Measurements from ENCODE around the gene CCS. TPM values are rescaled to one million over a fixed set of nuclear protein-coding genes. Genes with fewer than 3 reads are reported as not detected.

Gene CCS
- polyA plus RNA-seq, 1 experiment: 36.4 TPM

DNA sequence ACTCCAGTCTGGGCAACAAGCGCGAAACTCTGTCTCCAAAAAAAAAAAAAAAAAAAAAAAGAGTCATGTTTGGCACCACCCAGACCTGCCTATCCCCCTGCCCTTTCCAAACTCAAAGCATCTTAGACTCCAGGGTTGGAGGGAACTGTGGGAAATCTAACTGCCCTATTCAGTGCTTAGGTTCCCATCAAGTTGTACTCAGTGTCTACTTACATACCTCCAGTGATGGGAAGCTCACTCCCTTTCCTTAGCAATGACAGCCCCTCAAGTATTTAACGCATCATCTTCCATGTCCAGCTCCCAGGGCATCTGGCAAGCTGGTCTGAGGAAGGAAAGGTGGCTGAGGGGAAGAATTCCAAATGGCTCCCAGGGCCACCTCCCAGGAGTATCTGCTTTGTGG is 43.3 kb upstream of the CCS start:
- DNase-seq (ENCODE audit: low read depth): no peak
- TF ChIP-seq, protein P1, sequence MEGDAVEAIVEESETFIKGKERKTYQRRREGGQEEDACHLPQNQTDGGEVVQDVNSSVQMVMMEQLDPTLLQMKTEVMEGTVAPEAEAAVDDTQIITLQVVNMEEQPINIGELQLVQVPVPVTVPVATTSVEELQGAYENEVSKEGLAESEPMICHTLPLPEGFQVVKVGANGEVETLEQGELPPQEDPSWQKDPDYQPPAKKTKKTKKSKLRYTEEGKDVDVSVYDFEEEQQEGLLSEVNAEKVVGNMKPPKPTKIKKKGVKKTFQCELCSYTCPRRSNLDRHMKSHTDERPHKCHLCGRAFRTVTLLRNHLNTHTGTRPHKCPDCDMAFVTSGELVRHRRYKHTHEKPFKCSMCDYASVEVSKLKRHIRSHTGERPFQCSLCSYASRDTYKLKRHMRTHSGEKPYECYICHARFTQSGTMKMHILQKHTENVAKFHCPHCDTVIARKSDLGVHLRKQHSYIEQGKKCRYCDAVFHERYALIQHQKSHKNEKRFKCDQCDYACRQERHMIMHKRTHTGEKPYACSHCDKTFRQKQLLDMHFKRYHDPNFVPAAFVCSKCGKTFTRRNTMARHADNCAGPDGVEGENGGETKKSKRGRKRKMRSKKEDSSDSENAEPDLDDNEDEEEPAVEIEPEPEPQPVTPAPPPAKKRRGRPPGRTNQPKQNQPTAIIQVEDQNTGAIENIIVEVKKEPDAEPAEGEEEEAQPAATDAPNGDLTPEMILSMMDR (IDR thresholded peaks at IDR 0.05; ENCODE audit: insufficient read depth, low read depth, low read length): no peak
- CTCF ChIA-PET: no interaction called here
- POLR2A ChIA-PET: no interaction called here
- Histone ChIP-seq H3K4me3 (ENCODE audit: low read depth, low read length) (no peak overlapping the region), H3K27me3 (ENCODE audit: control insufficient read depth, insufficient read depth, low read length) (peaks cover 12% of the 10 kb centered on the region), H3K36me3 (ENCODE audit: control insufficient read depth, insufficient read depth, low read length) (no peaks in the 10 kb centered on the region)

DNA sequence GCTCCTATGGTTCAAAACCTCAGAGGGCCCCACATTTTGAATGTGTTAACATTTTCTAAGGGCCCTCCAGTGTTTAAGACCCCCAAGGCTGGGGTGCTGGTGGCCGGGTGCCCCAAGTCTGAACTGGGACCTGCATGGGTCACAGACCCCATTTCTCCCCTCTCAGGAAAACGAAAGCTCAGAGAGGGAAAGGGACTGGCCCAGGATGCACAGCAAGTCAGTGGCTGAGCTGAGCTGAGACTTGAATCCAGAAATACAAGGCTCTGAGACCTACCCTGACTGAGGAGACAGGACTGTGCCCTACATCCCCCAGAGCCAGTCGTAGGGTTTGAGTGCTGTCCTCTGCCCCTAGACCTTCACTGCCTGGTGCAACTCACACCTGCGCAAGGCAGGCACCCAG is 42.1 kb upstream of the CCS start:
- TF ChIP-seq, protein P1 (IDR thresholded peaks at IDR 0.05; ENCODE audit: insufficient read depth, low read depth, low read length): no peak
- ChIA-PET POLR2A (no interaction called here), CTCF (no interaction called here)

DNA sequence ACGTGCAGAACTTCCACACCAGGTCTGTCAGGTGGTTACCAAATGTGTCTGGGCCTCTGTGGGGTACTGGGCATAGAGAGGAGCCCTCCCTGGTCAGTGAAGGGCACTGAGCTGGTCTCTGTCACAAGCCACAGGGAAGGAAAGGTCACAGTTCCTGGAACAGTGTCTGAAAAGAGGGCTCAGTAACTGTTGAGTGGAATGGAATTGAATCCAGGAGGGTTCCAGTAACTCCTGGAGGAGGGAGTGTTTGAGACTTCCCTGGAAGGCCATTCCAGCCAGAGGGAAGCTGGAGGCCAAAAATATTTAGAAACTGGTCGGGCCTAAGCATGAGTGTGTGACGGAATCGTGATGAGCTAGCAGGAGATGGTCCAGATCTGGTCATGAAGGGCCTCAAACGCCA is 38.4 kb upstream of the CCS start:
- no peak for DNase-seq (ENCODE audit: low read depth)
- TF ChIP-seq, protein P1 (IDR thresholded peaks at IDR 0.05; ENCODE audit: insufficient read depth, low read depth, low read length): no peak
- H3K4me3 ChIP-seq (ENCODE audit: low read depth, low read length): no peak overlapping the region
- ChIA-PET CTCF (interaction anchor here (0.9 kb wide), 1 partner anchor 9 kb away, joined by 5 read pairs; no protein-coding TSS in a partner anchor), POLR2A (no interaction called here)
- peaks cover 14% of the 10 kb centered on the region for H3K27me3 ChIP-seq (ENCODE audit: control insufficient read depth, insufficient read depth, low read length)
- H3K36me3 ChIP-seq (ENCODE audit: control insufficient read depth, insufficient read depth, low read length): no peaks in the 10 kb centered on the region

More for the DNA sequence above, 42.1 kb upstream of the CCS start:
- peaks cover 12% of the 10 kb centered on the region for H3K27me3 ChIP-seq (ENCODE audit: control insufficient read depth, insufficient read depth, low read length)
- H3K36me3 ChIP-seq (ENCODE audit: control insufficient read depth, insufficient read depth, low read length): no peaks in the 10 kb centered on the region
- H3K4me3 ChIP-seq (ENCODE audit: low read depth, low read length): no peak overlapping the region
- DNase-seq (ENCODE audit: low read depth): no peak

DNA sequence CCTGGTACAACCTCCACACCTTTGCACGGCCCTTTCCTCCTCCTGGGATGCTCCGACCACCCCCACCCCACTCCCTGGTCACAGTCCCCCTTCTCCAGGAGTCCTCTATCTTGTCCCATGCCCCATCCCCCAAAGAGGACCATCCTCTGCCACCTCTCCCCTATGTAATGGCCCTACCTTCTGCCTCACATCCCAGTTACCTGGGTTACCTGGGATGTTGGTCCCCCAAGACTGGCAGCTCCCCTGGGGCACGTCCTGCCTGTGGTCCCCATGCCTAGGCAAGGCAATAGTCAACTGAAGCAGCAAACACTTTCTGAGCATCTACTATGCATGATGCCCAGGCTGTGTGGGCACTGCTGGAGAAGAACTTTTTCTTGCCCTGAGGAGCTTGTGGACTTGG is 37.6 kb upstream of the CCS start:
- POLR2A ChIA-PET: no interaction called here
- CTCF ChIA-PET: no interaction called here

DNA sequence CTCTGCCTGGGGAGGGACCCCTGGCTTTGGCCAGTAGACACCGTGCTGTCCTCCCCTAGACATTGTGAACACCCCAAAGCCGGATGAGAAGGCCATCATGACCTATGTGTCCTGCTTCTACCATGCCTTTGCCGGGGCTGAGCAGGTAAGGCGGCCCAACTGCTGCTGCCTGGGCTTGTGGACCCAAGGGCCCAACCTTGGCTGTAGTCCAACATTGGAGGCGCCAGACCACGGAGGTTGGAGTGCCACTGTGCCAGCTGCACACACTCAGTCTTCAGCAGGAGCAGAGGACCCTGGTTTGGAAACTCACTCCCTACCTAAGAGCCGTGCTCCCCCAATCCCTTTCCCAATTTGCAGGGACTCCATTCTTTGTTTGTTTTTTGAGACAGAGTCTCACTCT is 36.9 kb upstream of the CCS start:
- H3K4me3 ChIP-seq (ENCODE audit: low read depth, low read length): no peak overlapping the region
- H3K27me3 ChIP-seq (ENCODE audit: control insufficient read depth, insufficient read depth, low read length): peaks cover 7% of the 10 kb centered on the region
- no peak for DNase-seq (ENCODE audit: low read depth)
- ChIA-PET CTCF (no interaction called here), POLR2A (no interaction called here)
- TF ChIP-seq, protein P1 (IDR thresholded peaks at IDR 0.05; ENCODE audit: insufficient read depth, low read depth, low read length): no peak
- H3K36me3 ChIP-seq (ENCODE audit: control insufficient read depth, insufficient read depth, low read length): no peaks in the 10 kb centered on the region

More for the DNA sequence above, 37.6 kb upstream of the CCS start:
- DNase-seq (ENCODE audit: low read depth): no peak
- H3K4me3 ChIP-seq (ENCODE audit: low read depth, low read length): no peak overlapping the region
- H3K27me3 ChIP-seq (ENCODE audit: control insufficient read depth, insufficient read depth, low read length): peaks cover 9% of the 10 kb centered on the region
- no peaks in the 10 kb centered on the region for H3K36me3 ChIP-seq (ENCODE audit: control insufficient read depth, insufficient read depth, low read length)
- TF ChIP-seq, protein P1 (IDR thresholded peaks at IDR 0.05; ENCODE audit: insufficient read depth, low read depth, low read length): no peak
